ENCODE data around the gene LIX1. TPM values are rescaled to one million over a fixed set of nuclear protein-coding genes. Genes with fewer than 3 reads are reported as not detected.

The LIX1 gene
- total and polyA plus RNA-seq, 2 of the 13 experiments (the other 11 are each of a cell fraction or from before 2014, with no cell fraction given), result not detected

DNA sequence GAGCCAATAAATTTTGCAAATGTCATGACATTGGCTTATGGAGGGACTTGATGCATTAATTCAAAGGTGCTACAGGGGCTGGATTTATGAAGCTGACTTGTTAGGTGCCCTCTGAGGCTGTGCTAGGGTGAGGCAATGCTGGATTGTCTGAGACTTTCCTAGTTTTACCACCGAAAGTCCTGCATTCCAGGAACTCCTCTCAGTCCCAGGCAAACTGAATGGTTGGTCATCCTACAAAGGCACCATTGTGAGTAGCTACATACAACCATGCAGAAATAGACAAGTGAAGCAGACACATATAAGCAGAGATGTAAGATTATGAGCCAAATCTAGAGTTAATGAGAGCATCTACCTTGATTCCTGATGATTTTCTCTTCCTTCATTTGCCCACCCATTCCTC is 95.3 kb downstream of the LIX1 start:
- H3K27me3 ChIP-seq (ENCODE audit: control insufficient read depth in 1 of 2, insufficient read depth in 2 of 2, low read length in 2 of 2), result no peaks in the 10 kb centered on the region; a peak in 1 of 5 replicates
- intact Hi-C loops (cut with micrococcal nuclease; ENCODE audit: unreplicated experiment) (loop anchor here (10.0 kb wide), 1 partner anchor 702 kb away; no protein-coding TSS in a partner anchor), in situ Hi-C loops (cut with HindIII; ENCODE audit: extremely low pct_ligation_motif_present, low pct_unique_long_range_greater_than_20kb) (no loop called here)
- no peak overlapping the region for H3K27ac ChIP-seq (ENCODE audit: extremely low read length, insufficient read depth, low read length)
- no peak overlapping the region for H3K9ac ChIP-seq (ENCODE audit: insufficient read depth, low read depth, low read length)
- POLR2A ChIA-PET, result no interaction called here
- H3K9me3 ChIP-seq (ENCODE audit: low read length), result no peaks in the 10 kb centered on the region
- WGBS (ENCODE audit: low lambda C conversion rate), result 0% methylated on average over 1 of the region's 1 CpG
- no peak overlapping the region for H3K4me2 ChIP-seq (ENCODE audit: low read depth, low read length)
- DNase-seq (ENCODE audit: low spot score) (no peak), FAIRE-seq (no peak), ATAC-seq (no peak)
- no peaks in the 10 kb centered on the region for H3K79me2 ChIP-seq (ENCODE audit: insufficient read depth, low read length)
- no peak overlapping the region for H3K4me3 ChIP-seq (replicated peaks in 1 of 3; ENCODE audit: insufficient read depth in 1 of 3, low read depth in 2 of 3, low read length in 3 of 3)
- TF ChIP-seq CC2D1A (CRISPR knock-in tag; IDR thresholded peaks at IDR 0.05), result no peak
- no peak for TF ChIP-seq SAP130 (CRISPR knock-in tag; IDR thresholded peaks at IDR 0.05; ENCODE audit: low read depth)
- TF ChIP-seq MZF1 (CRISPR knock-in tag; IDR thresholded peaks at IDR 0.05; ENCODE audit: borderline replicate concordance), result no peak
- TF ChIP-seq HNRNPH1 (optimal IDR thresholded peaks at IDR 0.05; ENCODE audit: low read depth, low read length), result no peak
- TF ChIP-seq KIAA2018 (CRISPR knock-in tag; IDR thresholded peaks at IDR 0.05; ENCODE audit: borderline replicate concordance), result no peak
- no peak for TF ChIP-seq YEATS2 (CRISPR knock-in tag; IDR thresholded peaks at IDR 0.05; ENCODE audit: borderline replicate concordance)
- no peak for TF ChIP-seq RFX1 (IDR thresholded peaks at IDR 0.05)
- TF ChIP-seq, protein P1, sequence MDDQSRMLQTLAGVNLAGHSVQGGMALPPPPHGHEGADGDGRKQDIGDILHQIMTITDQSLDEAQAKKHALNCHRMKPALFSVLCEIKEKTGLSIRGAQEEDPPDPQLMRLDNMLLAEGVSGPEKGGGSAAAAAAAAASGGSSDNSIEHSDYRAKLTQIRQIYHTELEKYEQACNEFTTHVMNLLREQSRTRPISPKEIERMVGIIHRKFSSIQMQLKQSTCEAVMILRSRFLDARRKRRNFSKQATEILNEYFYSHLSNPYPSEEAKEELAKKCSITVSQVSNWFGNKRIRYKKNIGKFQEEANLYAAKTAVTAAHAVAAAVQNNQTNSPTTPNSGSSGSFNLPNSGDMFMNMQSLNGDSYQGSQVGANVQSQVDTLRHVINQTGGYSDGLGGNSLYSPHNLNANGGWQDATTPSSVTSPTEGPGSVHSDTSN (CRISPR knock-in tag; IDR thresholded peaks at IDR 0.05; ENCODE audit: borderline replicate concordance), result no peak
- TF ChIP-seq ZSCAN22 (CRISPR knock-in tag; IDR thresholded peaks at IDR 0.05), result no peak
- TF ChIP-seq MAFG (CRISPR knock-in tag; IDR thresholded peaks at IDR 0.05), result no peak
- no peak for TF ChIP-seq NFYC (CRISPR knock-in tag; IDR thresholded peaks at IDR 0.05)
- H4K20me1 ChIP-seq (ENCODE audit: insufficient read depth, low read length), result no peaks in the 10 kb centered on the region
- H3K4me1 ChIP-seq (ENCODE audit: insufficient read depth, low read length), result peaks cover 12% of the 10 kb centered on the region
- CTCF ChIA-PET (ENCODE audit: low intra/inter-chr PET ratio, low total read pairs), result no interaction called here
- BruUV-seq (replicated peaks), result no TSS peak
- no peak overlapping the region for H2AFZ ChIP-seq (ENCODE audit: low read length)
- H3K36me3 ChIP-seq (replicated peaks in 1 of 2; ENCODE audit: control insufficient read depth in 1 of 2, insufficient read depth in 2 of 2, low read length in 2 of 2), result no peaks in the 10 kb centered on the region
